GM21737 (cell line): ENCODE results near the gene ANKRD6.

Source experiments
- ATAC-seq: cut with Tn5 transposase; IDR thresholded peaks from one replicate; pipeline ENCODE4 v1.9.1; 2021; ENCODE audit warnings: mild to moderate bottlenecking, moderate library complexity; ENCODE audit not compliant: unreplicated experiment

The ANKRD6 gene

GRCh38 chr6:89464295-89464694, 31.3 kb downstream of the ANKRD6 start:
- ATAC-seq, result no peak

GRCh38 chr6:89467437-89467836, 34.5 kb downstream of the ANKRD6 start:
- no peak for ATAC-seq

GRCh38 chr6:89468998-89469397, 36.0 kb downstream of the ANKRD6 start:
- ATAC-seq, result no peak

- no peak for ATAC-seq
These were observed 38.4 kb downstream of the ANKRD6 start for GRCh38 chr6:89471287-89471867.

GRCh38 chr6:89475101-89475500, 42.1 kb downstream of the ANKRD6 start:
- ATAC-seq, result no peak

- ATAC-seq, result no peak
These were observed 42.7 kb downstream of the ANKRD6 start for GRCh38 chr6:89475634-89476033.

GRCh38 chr6:89479897-89480296, 46.9 kb downstream of the ANKRD6 start:
- ATAC-seq, result no peak

GRCh38 chr6:89481695-89482094, 48.7 kb downstream of the ANKRD6 start:
- ATAC-seq, result no peak

GRCh38 chr6:89482126-89482525, 49.2 kb downstream of the ANKRD6 start:
- ATAC-seq, result no peak

- no peak for ATAC-seq
These were observed 50.3 kb downstream of the ANKRD6 start for GRCh38 chr6:89483111-89483720.

GRCh38 chr6:89485320-89485719, 52.4 kb downstream of the ANKRD6 start:
- no peak for ATAC-seq

GRCh38 chr6:89487864-89488263, 54.9 kb downstream of the ANKRD6 start:
- no peak for ATAC-seq

GRCh38 chr6:89488438-89488837, 55.5 kb downstream of the ANKRD6 start:
- no peak for ATAC-seq

GRCh38 chr6:89489078-89489477, 56.1 kb downstream of the ANKRD6 start:
- no peak for ATAC-seq

- ATAC-seq, result no peak
These were observed 59.2 kb downstream of the ANKRD6 start for GRCh38 chr6:89492025-89492640.

GRCh38 chr6:89494131-89494793, 61.3 kb downstream of the ANKRD6 start:
- no peak for ATAC-seq

- ATAC-seq, result no peak
These were observed 63.1 kb downstream of the ANKRD6 start for GRCh38 chr6:89495961-89496535.

GRCh38 chr6:89500611-89501010, 67.7 kb downstream of the ANKRD6 start:
- no peak for ATAC-seq

- no peak for ATAC-seq
These were observed 68.3 kb downstream of the ANKRD6 start for GRCh38 chr6:89501222-89501621.

- ATAC-seq, result no peak
These were observed 68.8 kb downstream of the ANKRD6 start for GRCh38 chr6:89501753-89502152.

- no peak for ATAC-seq
These were observed 70.7 kb downstream of the ANKRD6 start for GRCh38 chr6:89503641-89504040.

- no peak for ATAC-seq
These were observed 72.9 kb downstream of the ANKRD6 start for GRCh38 chr6:89505847-89506246.
